IMR-90 (cell line): ENCODE measurements around the gene PISD. TPM values are rescaled to one million over a fixed set of nuclear protein-coding genes. Genes with fewer than 3 reads are reported as not detected.

Source experiments
- ATAC-seq: fragments of 200-7000 bp; cut with Tn5 transposase; 2 replicates; pipeline ENCODE4 v1.9.1; 2020; ENCODE audit warnings: low read depth, mild to moderate bottlenecking, moderate library complexity
- BruUV-seq: library from RNA; stranded (reverse); fragments of 400-500 nt; replicated peaks from 2 replicates; lab custom pipeline; 2021; lab: Mats Ljungman, UMichigan
- CTCF ChIA-PET: fragments of 300-600 bp; formaldehyde crosslinking; extraction: SDS; loops from one replicate; lab custom pipeline; 2021; ENCODE audit warnings: antibody characterized with exemption; lab: Yijun Ruan, JAX
- POLR2A ChIA-PET: fragments of 300-600 bp; sonication (Branson Sonifier 250); formaldehyde crosslinking; loops from one replicate; lab custom pipeline; 2022; ENCODE audit warnings: antibody characterized with exemption; ENCODE audit not compliant: unreplicated experiment; lab: Charles Lee
- DNase-seq: peaks from one replicate; pipeline ENCODE4 v3.0.0; 2013
- H2AFZ ChIP-seq: replicated peaks from 2 replicates; pipeline ENCODE3; 2013; ENCODE audit warnings: low read length, mild to moderate bottlenecking; ENCODE audit not compliant: poor library complexity
- H2AK5ac ChIP-seq: 2 replicates; pipeline ENCODE4 v1.6.1; 2013; ENCODE audit warnings: low read depth, low read length, inconsistent platforms
- H2AK9ac ChIP-seq: replicated peaks from 2 replicates; pipeline ENCODE3; 2013; ENCODE audit warnings: mild to moderate bottlenecking, low read depth, low read length, moderate library complexity; ENCODE audit not compliant: poor library complexity
- H2BK120ac ChIP-seq: 2 replicates; pipeline ENCODE4 v1.6.1; 2013; ENCODE audit warnings: low read depth, low read length, inconsistent platforms
- H2BK15ac ChIP-seq: 3 replicates; pipeline ENCODE4 v1.6.1; 2013; ENCODE audit warnings: low read depth, low read length, inconsistent platforms
- H2BK20ac ChIP-seq: 2 replicates; pipeline ENCODE4 v1.6.1; 2013; ENCODE audit warnings: low read depth, mild to moderate bottlenecking, inconsistent platforms, low read length, moderate library complexity
- H2BK5ac ChIP-seq: 2 replicates; pipeline ENCODE4 v1.6.1; 2013; ENCODE audit warnings: mild to moderate bottlenecking, low read depth, low read length, inconsistent platforms; ENCODE audit not compliant: poor library complexity, severe bottlenecking
- H3K14ac ChIP-seq: replicated peaks from 2 replicates; pipeline ENCODE4 v1.6.1; 2013; ENCODE audit warnings: low read depth, low read length, inconsistent platforms
- H3K18ac ChIP-seq: 2 replicates; pipeline ENCODE4 v1.6.1; 2013; ENCODE audit warnings: low read depth, low read length, control low read depth
- H3K23ac ChIP-seq: 2 replicates; pipeline ENCODE4 v1.6.1; 2013; ENCODE audit warnings: low read depth, low read length, inconsistent platforms
- H3K27ac ChIP-seq: 2 replicates; pipeline ENCODE4 v1.5.1; 2013; ENCODE audit warnings: mild to moderate bottlenecking, control low read depth, low read length; ENCODE audit not compliant: insufficient read depth
- H3K27me3 ChIP-seq: 2 replicates; pipeline ENCODE4 v1.6.1; 2013; ENCODE audit warnings: low read length; ENCODE audit not compliant: control insufficient read depth, insufficient read depth
- H3K36me3 ChIP-seq: 2 replicates; pipeline ENCODE4 v1.6.1; 2013; ENCODE audit warnings: low read length, mixed read lengths; ENCODE audit not compliant: control insufficient read depth, insufficient read depth
- H3K4ac ChIP-seq: 2 replicates; pipeline ENCODE4 v1.6.1; 2013; ENCODE audit warnings: low read depth, low read length, inconsistent platforms
- H3K4me1 ChIP-seq: 2 replicates; pipeline ENCODE4 v1.6.1; 2013; ENCODE audit warnings: low read length, mixed read lengths; ENCODE audit not compliant: control insufficient read depth, insufficient read depth
- H3K4me2 ChIP-seq: 2 replicates; pipeline ENCODE4 v1.6.1; 2013; ENCODE audit warnings: low read depth, mild to moderate bottlenecking, control low read depth, low read length, moderate library complexity
- H3K4me3 ChIP-seq: 2 replicates; pipeline ENCODE4 v1.5.1; 2013; ENCODE audit warnings: low read depth, mild to moderate bottlenecking, control low read depth, low read length, moderate library complexity; ENCODE audit not compliant: insufficient read depth
- H3K56ac ChIP-seq: 2 replicates; pipeline ENCODE4 v1.6.1; 2013; ENCODE audit warnings: low read length, inconsistent platforms; ENCODE audit not compliant: insufficient read depth; ENCODE audit errors: extremely low read depth
- H3K79me1 ChIP-seq, 2 experiments: 2 replicates each; pipeline ENCODE4 v1.6.1; 2013; ENCODE audit warnings: low read length in 2 of 2, inconsistent platforms in 1 of 2, low read depth in 1 of 2
- H3K9ac ChIP-seq: 2 replicates; pipeline ENCODE4 v1.6.1; 2013; ENCODE audit warnings: low read depth, low read length, control low read depth
- H3K9me1 ChIP-seq: 2 replicates; pipeline ENCODE4 v1.6.1; 2013; ENCODE audit warnings: low read length, inconsistent platforms; ENCODE audit not compliant: insufficient read depth
- H3K9me3 ChIP-seq: 2 replicates; pipeline ENCODE4 v1.6.1; 2013; ENCODE audit warnings: low read length; ENCODE audit not compliant: control insufficient read depth, insufficient read depth
- H4K20me1 ChIP-seq: 2 replicates; pipeline ENCODE4 v1.6.1; 2013; ENCODE audit warnings: low read length, inconsistent platforms; ENCODE audit not compliant: insufficient read depth
- H4K5ac ChIP-seq: 2 replicates; pipeline ENCODE4 v1.6.1; 2013; ENCODE audit warnings: mild to moderate bottlenecking, low read depth, low read length, control low read depth
- H4K8ac ChIP-seq, 2 experiments: 2 replicates each; pipeline ENCODE4 v1.6.1; 2013; ENCODE audit warnings: low read depth in 2 of 2, low read length in 2 of 2, control low read depth in 1 of 2, inconsistent platforms in 1 of 2
- H4K91ac ChIP-seq: 2 replicates; pipeline ENCODE4 v1.6.1; 2013; ENCODE audit warnings: low read depth, low read length, inconsistent platforms; ENCODE audit not compliant: insufficient read depth
- CEBPB ChIP-seq: IDR thresholded peaks from 2 replicates; pipeline ENCODE4 v1.6.1; 2012; ENCODE audit warnings: low read depth, low read length, improper control_type of control experiment
- CHD1 ChIP-seq: IDR thresholded peaks from 2 replicates; pipeline ENCODE4 v1.6.1; 2012; ENCODE audit warnings: low read depth, low read length, improper control_type of control experiment
- CTCF ChIP-seq: conservative IDR thresholded peaks from 2 replicates; pipeline ENCODE4 v1.5.1; 2012; ENCODE audit warnings: mild to moderate bottlenecking, low read depth, low read length, improper control_type of control experiment
- FOS ChIP-seq: fragments of 150-350 bp; IDR thresholded peaks from 2 replicates; pipeline ENCODE4 v1.6.1; 2016; ENCODE audit warnings: low read depth, low read length
- RCOR1 ChIP-seq: IDR thresholded peaks from 2 replicates; pipeline ENCODE4 v1.6.1; 2012; ENCODE audit warnings: mild to moderate bottlenecking, low read length, improper control_type of control experiment; ENCODE audit not compliant: insufficient replicate concordance
- RFX5 ChIP-seq: IDR thresholded peaks from 2 replicates; pipeline ENCODE4 v1.8.0; 2012; ENCODE audit warnings: low read depth, mild to moderate bottlenecking, low read length, moderate library complexity
- SMC3 ChIP-seq: fragments of 150-350 bp; IDR thresholded peaks from 2 replicates; pipeline ENCODE4 v1.6.1; 2016; ENCODE audit warnings: low read depth, mild to moderate bottlenecking, antibody characterized with exemption, low read length, moderate library complexity
- WGBS, 2 experiments: methylation state at CpG; one replicate each; pipeline versions ENCODE4 v1.1.5 to v1.1.7; 2013; ENCODE audit warnings: missing lambda C conversion rate in 2 of 2; ENCODE audit not compliant: insufficient read length in 1 of 2; ENCODE audit errors: extremely low coverage in 2 of 2; 5-methylcytosine and 5-hydroxymethylcytosine counted together
- dilution Hi-C: fragments of 300-500 bp; cut with HindIII; formaldehyde crosslinking; loops from one replicate; pipeline ENCODE4 v1.14.3; 2018; ENCODE audit warnings: low sequenced_read_pairs; ENCODE audit not compliant: unreplicated experiment
- in situ Hi-C: fragments of 300-500 bp; cut with MboI; formaldehyde crosslinking; loops from 3 replicates; pipeline ENCODE4 v1.14.3; 2019; ENCODE audit warnings: low sequenced_read_pairs, inconsistent platforms, mixed read lengths
- intact Hi-C: fragments of 100-400 bp; cut with micrococcal nuclease; formaldehyde crosslinking; loops from 2 replicates; pipeline ENCODE4 v1.10.0; 2022
- polyA plus RNA-seq, 3 experiments: library from polyadenylated mRNA; depleted of rRNA; stranded (reverse); fragments of >200 nt; gene quantifications; 2 replicates each; pipeline ENCODE4 v1.2.3, GENCODE V29; 2012; ENCODE audit warnings: low replicate concordance in 1 of 3
- total RNA-seq: library from RNA; depleted of rRNA; stranded (reverse); fragments of >200 nt; gene quantifications from 2 replicates; pipeline ENCODE4 v1.2.3, GENCODE V29; 2012
- TF ChIP-seq, protein P1 (sequence below): fragments of 150-350 bp; IDR thresholded peaks from 2 replicates; pipeline ENCODE4 v1.6.1; 2016; ENCODE audit warnings: low read depth, mild to moderate bottlenecking, low read length, moderate library complexity, borderline replicate concordance

Gene PISD
- total and polyA plus RNA-seq, 2 of the 4 experiments (the other 2 are of a cell fraction), result 34.1 to 48.8 TPM

DNA sequence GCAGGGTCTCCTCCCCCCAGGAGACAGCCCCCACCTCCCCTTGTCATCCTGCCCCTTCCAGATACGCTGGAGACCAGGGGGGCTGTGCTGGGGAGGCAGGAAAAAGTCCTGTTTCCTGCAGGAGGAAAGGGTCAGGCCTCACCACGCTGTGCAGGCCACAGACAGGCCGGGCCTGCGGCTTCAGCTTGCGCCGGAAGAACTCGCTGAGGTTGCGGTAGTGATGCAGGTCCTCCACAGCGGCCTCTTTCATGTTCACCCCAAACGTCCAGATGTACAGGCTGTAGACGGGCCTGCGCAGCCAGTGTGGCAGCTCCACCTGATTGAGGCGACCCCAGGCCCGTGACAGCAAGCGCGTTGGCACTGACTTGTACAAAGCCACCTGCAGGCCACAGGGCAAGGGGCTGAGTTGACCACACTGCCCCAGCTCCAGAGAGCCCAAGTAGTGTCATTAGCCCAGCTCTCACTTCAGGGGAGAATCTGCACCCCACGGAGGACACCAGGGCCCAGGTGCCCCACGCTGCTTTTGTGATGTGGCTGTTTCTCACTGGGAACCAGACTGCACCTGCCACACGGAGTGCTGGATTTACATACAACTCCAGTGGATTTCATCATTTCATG lies 40.4 kb downstream of the PISD start:
- Histone ChIP-seq H3K36me3 (peaks cover 62% of the 10 kb centered on the region), H3K23ac (no peak overlapping the region), H3K27ac (no peak overlapping the region), H4K20me1 (peaks cover 80% of the 10 kb centered on the region), H3K56ac (no peak overlapping the region), H3K79me1 (peaks cover 28 to 68% of the 10 kb centered on the region in 2 experiments), H2AK5ac (no peak overlapping the region), H2BK120ac (no peak overlapping the region), H4K5ac (no peak overlapping the region), H3K9me3 (no peaks in the 10 kb centered on the region), H3K14ac (no peak overlapping the region), H2AK9ac (no peak overlapping the region), H2BK20ac (no peak overlapping the region), H2BK15ac (no peak overlapping the region), H3K4ac (no peak overlapping the region), H2AFZ (no peak overlapping the region), H4K8ac (no peak overlapping the region), H3K9me1 (peaks cover 13% of the 10 kb centered on the region), H3K18ac (no peak overlapping the region), H4K91ac (no peak overlapping the region), H3K9ac (no peak overlapping the region), H3K27me3 (no peaks in the 10 kb centered on the region), H3K4me3 (no peak overlapping the region), H3K4me1 (peaks cover 9% of the 10 kb centered on the region), H3K4me2 (no peak overlapping the region), H2BK5ac (no peak overlapping the region)
- ATAC-seq (no peak), DNase-seq (no peak)
- WGBS, 2 experiments, result 98% methylated on average over 9 of the region's 19 CpGs; no CpG with 5 or more reads in 1 of the 2 experiments
- CTCF ChIA-PET, result no interaction called here
- POLR2A ChIA-PET, result no interaction called here
- dilution Hi-C loops (no loop called here), intact Hi-C loops (no loop called here), in situ Hi-C loops (no loop called here)
- BruUV-seq, result no TSS peak
- TF ChIP-seq CEBPB, result no peak
- TF ChIP-seq SMC3, result no peak
- TF ChIP-seq, protein P1, sequence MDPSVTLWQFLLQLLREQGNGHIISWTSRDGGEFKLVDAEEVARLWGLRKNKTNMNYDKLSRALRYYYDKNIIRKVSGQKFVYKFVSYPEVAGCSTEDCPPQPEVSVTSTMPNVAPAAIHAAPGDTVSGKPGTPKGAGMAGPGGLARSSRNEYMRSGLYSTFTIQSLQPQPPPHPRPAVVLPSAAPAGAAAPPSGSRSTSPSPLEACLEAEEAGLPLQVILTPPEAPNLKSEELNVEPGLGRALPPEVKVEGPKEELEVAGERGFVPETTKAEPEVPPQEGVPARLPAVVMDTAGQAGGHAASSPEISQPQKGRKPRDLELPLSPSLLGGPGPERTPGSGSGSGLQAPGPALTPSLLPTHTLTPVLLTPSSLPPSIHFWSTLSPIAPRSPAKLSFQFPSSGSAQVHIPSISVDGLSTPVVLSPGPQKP, result no peak
- TF ChIP-seq RFX5, result no peak
- no peak for TF ChIP-seq CHD1
- TF ChIP-seq RCOR1, result no peak
- no peak for TF ChIP-seq FOS
- no peak for TF ChIP-seq CTCF
